Hematopoietic multipotent progenitor cell treated with erythropoietin and hydrocortisone succinate and interleukin-3 and kit ligand, for 15 days (in vitro differentiated cells): ENCODE measurements around the gene SETMAR.
"Not testable (repeated sequence)": the region's sequence is repeated elsewhere in the genome, so short reads cannot be mapped to it uniquely, and the experiment has no call there.

ENCODE experiments used
- DNase-seq: peaks from one replicate; pipeline ENCODE4 v3.0.0-alpha.2; 2015; ENCODE audit warnings: low spot score

The SETMAR gene

DNA sequence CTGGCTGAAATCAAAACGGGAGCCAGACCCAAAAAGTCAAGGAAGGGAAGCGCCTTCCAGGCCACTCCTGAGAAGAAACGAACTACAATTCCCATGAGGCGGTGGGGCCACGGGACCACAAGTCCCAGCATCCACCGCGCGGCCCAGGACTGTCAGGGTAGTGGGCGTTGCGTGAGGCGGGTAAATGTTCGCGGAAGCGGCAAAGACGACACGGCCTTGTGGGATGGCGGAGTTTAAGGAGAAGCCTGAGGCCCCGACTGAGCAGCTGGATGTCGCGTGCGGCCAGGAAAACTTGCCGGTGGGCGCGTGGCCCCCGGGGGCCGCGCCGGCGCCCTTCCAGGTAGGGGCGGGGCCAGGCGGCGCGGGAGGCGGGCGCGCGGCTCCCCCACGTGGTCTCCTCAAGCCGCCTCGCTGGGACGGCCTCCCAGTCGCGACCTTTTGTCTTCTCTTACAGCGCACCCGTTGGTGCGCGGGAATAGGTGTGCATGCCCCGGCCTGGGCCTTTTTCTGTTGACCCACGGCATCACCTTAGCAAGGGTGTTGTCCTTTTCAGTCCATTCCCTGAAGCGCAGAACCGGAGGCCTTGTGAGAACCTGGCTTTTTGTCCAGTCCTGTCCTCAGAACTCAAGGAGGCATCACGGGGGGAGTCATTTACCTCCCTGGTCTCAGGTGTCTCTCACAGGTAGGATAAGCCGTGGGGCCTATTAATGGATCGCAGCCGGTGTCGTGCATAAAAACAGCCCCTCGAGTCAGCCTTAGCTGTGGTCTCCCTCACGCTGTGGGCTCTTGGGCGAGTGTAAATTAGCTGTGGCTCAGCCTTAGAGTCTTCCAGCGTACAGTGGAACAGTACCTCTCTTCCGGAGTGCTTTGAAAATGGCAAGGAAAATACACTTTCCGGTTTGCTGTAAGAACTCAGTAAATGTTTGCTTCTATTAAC, at the start of gene SETMAR:
Gene SETMAR, plus strand, starts transcription at position 183 of the 937 bp plus-strand sequence. Its CDS starts 2 bp downstream, at position 185.
- DNase-seq = peak; percentile 81

GRCh38 chr3:4261406-4261805, 41.8 kb upstream of the SETMAR start:
- DNase-seq = no peak

GRCh38 chr3:4264040-4264439, 39.1 kb upstream of the SETMAR start:
- no peak for DNase-seq

DNA sequence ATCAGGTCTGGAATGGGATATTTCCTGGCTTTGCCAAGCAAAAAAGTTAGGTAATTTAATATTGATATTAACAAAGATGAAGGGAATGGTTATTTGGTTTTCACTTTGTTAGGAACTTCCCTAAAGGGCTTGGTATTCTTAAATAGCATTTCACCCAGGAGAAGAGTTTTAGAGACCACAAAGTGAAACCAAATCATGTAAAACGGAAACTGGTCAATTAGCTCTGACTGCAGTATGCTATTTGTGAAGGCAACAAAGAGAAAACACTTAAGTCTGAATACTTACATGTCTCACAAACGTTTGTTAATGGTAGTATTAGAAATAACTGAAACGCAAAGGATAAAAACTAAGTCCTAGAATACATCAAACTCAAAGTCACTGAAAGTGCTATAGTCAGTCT, 32.4 kb upstream of the SETMAR start:
- DNase-seq = no peak

DNA sequence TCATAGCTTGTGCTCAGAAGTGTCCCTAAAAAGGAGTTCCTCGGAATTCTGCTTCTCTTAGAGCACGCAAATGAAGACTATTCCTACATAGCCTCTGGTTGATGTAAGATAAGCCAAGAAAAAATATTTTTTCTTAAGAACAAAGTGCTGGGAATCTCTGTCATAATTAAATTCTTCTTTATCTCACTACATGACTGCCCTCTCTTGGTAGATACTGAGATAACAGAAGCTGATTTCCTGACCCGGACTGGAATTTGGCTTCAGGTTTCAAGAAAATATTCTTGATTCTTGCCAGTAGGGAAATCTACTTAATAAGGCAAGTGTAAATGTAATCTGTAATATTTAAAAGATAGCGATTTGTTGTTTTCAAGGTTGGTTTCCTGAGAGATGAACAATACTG, 31.3 kb upstream of the SETMAR start:
- DNase-seq = peak; percentile 20

DNA sequence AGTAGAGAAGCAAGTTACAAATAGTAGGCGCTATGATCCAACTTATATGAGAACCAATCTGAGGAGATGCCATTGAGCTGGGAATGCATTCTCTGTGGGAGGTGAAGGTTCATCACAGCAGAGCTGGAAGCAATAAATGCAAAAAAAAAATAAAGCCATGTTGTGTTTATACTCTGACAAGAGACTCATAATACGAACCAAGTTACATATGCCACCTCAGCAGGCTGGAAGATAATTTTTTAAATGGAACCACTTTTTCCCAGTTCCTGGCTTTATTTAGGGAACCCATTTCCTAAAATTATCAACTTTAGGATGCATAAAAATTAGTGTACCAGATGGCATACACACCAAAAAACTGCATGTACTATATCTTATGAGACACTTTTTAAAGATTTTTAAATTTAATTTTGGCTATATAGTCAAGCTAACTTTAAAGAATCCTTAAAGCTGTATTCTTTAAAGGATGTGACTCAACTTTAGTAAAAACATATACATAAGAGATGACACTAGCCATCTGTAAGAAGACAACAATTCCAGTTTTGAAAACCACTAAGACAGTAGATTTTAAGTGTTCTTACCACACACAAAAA, 23.6 kb upstream of the SETMAR start:
- DNase-seq = no peak

- no peak for DNase-seq
These were observed 21.2 kb upstream of the SETMAR start for GRCh38 chr3:4281991-4282390.

- DNase-seq = no peak
These were observed 18.3 kb upstream of the SETMAR start for GRCh38 chr3:4284865-4285264.

- no peak for DNase-seq
These were observed 14.1 kb upstream of the SETMAR start for GRCh38 chr3:4289044-4289443.

GRCh38 chr3:4290272-4290893, 12.8 kb upstream of the SETMAR start:
- DNase-seq = peak; percentile 52

DNA sequence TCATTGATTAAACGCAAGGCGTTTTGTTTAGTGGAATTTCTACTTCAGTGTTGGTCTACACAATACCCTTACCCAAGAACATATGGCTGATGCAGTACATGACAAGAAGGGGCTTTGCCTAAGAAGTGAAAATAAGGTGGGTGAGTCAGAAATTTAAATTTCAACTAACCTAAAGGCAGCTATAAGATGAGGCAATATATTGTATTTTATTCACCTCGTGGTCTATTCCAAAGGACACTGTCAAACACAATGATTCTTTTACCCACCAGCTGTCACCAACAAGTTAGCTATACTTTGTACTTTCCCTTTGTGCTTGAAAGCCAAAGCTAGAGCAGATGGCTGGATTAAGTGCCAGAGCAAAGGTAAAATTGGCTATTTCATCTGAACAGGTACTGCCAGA, 10.9 kb upstream of the SETMAR start:
- no peak for DNase-seq

DNA sequence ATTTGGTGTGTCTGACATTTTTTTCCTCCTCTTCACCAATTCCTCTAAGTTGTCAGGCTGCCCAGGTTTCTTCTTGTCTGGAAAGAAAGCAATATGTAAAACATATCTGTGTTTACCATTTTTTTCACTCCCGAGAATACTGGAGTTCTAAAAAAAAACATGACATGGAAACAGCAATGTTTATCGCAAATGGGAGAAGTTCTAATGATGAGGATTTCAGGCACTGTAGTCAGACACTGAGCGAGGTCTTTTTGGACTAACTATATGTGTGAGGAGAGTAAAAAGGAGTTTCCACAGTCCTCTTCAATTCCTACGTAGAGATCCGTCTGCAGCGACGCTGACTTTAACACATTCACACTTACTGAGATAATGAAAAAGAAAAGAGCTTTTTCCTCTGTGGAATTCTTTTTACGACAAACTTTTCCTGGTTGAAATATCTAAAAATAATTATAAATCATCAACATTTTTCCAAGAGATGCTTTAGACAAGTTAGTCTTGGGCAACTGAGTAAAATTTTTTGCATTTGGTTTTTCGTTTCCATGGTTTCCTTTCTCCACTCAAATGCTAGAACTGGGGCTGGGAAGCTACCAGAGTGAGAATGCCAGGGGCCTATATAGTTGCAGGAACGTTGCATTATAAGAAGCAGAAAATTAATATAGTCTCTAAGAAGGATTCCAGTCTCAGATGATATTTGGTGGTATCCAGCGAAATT, 8.4 kb upstream of the SETMAR start:
- DNase-seq = no peak

DNA sequence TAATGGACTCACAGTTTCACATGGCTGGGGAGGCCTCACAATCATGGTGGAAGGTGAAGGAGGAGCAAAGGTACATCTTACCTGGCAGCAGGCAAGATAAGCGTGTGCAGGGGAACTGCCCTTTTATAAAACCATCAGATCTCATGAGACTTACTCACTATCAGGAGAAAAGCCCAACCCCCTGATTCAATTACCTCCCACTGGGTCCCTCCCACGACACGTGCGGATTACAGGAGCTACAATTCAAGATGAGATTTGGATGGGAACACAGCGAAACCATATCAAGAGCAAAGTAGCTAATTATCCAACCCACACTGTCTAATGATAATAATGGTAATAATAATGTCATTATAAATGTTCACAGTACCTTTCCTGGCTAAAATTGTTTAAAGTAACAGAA, 6.7 kb upstream of the SETMAR start:
- not testable (repeated sequence) for DNase-seq

- no peak for DNase-seq
These were observed 5.7 kb upstream of the SETMAR start for GRCh38 chr3:4297486-4297885.

DNA sequence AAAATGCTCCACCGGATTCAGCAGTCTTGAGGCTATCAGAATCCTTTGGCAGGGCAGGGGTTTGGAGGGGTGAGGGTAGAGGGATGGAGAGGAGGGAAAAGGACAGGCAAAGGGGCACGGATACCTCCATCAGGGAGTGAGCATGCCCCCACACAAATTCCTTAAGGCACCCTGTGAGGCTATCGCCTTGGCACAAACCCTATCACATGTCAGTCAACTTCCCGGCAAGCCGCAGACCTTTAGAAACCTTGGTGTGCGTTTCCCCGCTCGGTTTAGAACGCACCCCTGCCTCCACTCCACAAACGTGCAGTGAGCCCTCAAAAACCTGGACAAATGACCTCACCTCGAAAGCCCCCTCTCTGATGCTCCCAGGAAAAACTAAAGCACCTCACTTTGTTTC, 422 bp upstream of the SETMAR start:
- no peak for DNase-seq

GRCh38 chr3:4305210-4305609, 2.0 kb downstream of the SETMAR start:
- not testable (repeated sequence) for DNase-seq

DNA sequence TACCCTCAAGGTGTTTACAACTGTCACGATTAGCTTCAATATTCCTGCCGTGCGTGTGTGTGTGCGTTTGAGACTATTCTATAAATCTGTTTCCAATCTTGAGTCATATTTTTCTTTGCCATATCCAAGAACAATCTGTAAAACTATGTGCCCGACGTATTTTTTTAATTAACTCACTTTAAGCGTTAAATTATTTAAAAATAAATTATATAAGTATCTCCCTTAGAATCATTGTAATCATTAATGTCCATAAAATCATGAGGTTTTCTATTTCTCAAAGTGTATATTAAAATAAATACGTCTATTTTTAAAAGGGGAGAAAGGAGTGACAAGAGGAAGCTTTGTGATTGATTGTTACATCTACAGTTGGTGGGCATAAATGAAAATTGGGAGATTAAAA, 2.9 kb downstream of the SETMAR start:
- no peak for DNase-seq

GRCh38 chr3:4306860-4307259, 3.7 kb downstream of the SETMAR start:
- no peak for DNase-seq

GRCh38 chr3:4309491-4310128, 6.4 kb downstream of the SETMAR start:
- no peak for DNase-seq

- no peak for DNase-seq
These were observed 7.8 kb downstream of the SETMAR start for GRCh38 chr3:4310971-4311370.

DNA sequence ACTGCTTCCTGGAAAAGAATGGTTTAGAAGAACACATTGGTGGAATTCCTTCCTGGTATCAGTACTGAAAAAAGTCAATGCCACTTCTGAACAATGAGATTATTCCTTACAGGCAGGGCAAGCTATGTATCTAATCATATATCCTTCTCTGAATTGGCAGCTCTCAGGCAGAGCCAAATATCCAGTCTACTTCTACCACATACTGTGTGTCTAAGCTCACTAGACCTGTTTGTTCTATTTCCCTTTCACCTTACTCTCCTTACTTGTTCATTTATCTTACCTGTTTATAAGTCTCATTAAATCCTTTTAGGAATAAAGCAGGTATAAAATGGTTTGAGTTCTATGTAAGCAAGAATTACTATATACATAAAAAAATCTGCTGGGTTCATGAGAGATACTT, 8.3 kb downstream of the SETMAR start:
- no peak for DNase-seq
